ENCODE data around the gene SNHG17.
"Not testable (repeated sequence)": the region's sequence is repeated elsewhere in the genome, so short reads cannot be mapped to it uniquely, and the experiment has no call there.

SNHG17 gene

GRCh38 chr20:38434770-38435554, at the start of gene SNHG17:
TSS of gene SNHG17 (minus strand) at chr20:38435328.
- H3K36me3 Mint-ChIP-seq = peaks cover 33 to 46% of the 10 kb centered on the region in 2 donors
- no peaks in the 10 kb centered on the region for H3K9me3 Mint-ChIP-seq
- ATAC-seq (replicated peaks) (peak; percentile 85 to 90), DNase-seq (peak; percentile 80)
- peak within 1 kb of the TSS; percentile 98 for H3K27ac Mint-ChIP-seq
- peak within 1 kb of the TSS; percentile 91 to 92 for H3K4me3 Mint-ChIP-seq
- H3K27me3 Mint-ChIP-seq = peaks cover 0 to 12% of the 10 kb centered on the region in 2 donors
- H3K4me1 Mint-ChIP-seq = peaks cover 26 to 37% of the 10 kb centered on the region in 2 donors

GRCh38 chr20:38479596-38479995, 44.5 kb upstream of the SNHG17 start:
- Mint-ChIP-seq H3K4me3 (no peak overlapping the region), H3K36me3 (peaks cover 7 to 12% of the 10 kb centered on the region in 2 donors), H3K27me3 (no peaks in the 10 kb centered on the region), H3K9me3 (no peaks in the 10 kb centered on the region), H3K27ac (peak overlapping the region; percentile 37), H3K4me1 (peaks cover 23 to 56% of the 10 kb centered on the region in 2 donors)
- ATAC-seq (replicated peaks) (no peak), DNase-seq (no peak)

GRCh38 chr20:38477747-38478146, 42.6 kb upstream of the SNHG17 start:
- Mint-ChIP-seq H3K9me3 (no peaks in the 10 kb centered on the region), H3K4me1 (peaks cover 27 to 53% of the 10 kb centered on the region in 2 donors), H3K4me3 (no peak overlapping the region), H3K27me3 (no peaks in the 10 kb centered on the region), H3K27ac (peak overlapping the region; percentile 79), H3K36me3 (peaks cover 12% of the 10 kb centered on the region in 2 donors)
- ATAC-seq (replicated peaks) (no peak), DNase-seq (no peak)

GRCh38 chr20:38473367-38473795, 38.3 kb upstream of the SNHG17 start:
- ATAC-seq (replicated peaks) = no peak
- no peak for DNase-seq
- H3K36me3 Mint-ChIP-seq = peaks cover 0 to 5% of the 10 kb centered on the region in 2 donors
- peak overlapping the region; percentile 85 for H3K27ac Mint-ChIP-seq
- H3K27me3 Mint-ChIP-seq = no peaks in the 10 kb centered on the region
- H3K9me3 Mint-ChIP-seq = peaks cover 2 to 4% of the 10 kb centered on the region in 2 donors
- peaks cover 23 to 46% of the 10 kb centered on the region in 2 donors for H3K4me1 Mint-ChIP-seq
- H3K4me3 Mint-ChIP-seq = peak overlapping the region; percentile 83 to 89

GRCh38 chr20:38472513-38473366, 37.6 kb upstream of the SNHG17 start, which contains the start of gene RALGAPB:
TSS of gene RALGAPB (plus strand) at chr20:38472843. CDS start at chr20:38488433, 15,590 bp downstream.
- H3K36me3 Mint-ChIP-seq = peaks cover 0 to 5% of the 10 kb centered on the region in 2 donors
- H3K27ac Mint-ChIP-seq = peak within 1 kb of the TSS; percentile 93
- peak; percentile 90 to 91 for ATAC-seq (replicated peaks)
- peaks cover 22 to 45% of the 10 kb centered on the region in 2 donors for H3K4me1 Mint-ChIP-seq
- peaks cover 2 to 4% of the 10 kb centered on the region in 2 donors for H3K9me3 Mint-ChIP-seq
- DNase-seq = peak; percentile 96
- peak within 1 kb of the TSS; percentile 83 to 89 for H3K4me3 Mint-ChIP-seq
- H3K27me3 Mint-ChIP-seq = peaks cover 0 to 4% of the 10 kb centered on the region in 2 donors

- H3K27ac Mint-ChIP-seq = peak overlapping the region; percentile 93
- peaks cover 20 to 42% of the 10 kb centered on the region in 2 donors for H3K4me1 Mint-ChIP-seq
- H3K36me3 Mint-ChIP-seq = peaks cover 0 to 5% of the 10 kb centered on the region in 2 donors
- H3K9me3 Mint-ChIP-seq = peaks cover 2 to 4% of the 10 kb centered on the region in 2 donors
- ATAC-seq (replicated peaks) (peak; percentile 23 to 24), DNase-seq (no peak)
- H3K27me3 Mint-ChIP-seq = peaks cover 0 to 4% of the 10 kb centered on the region in 2 donors
- peak overlapping the region; percentile 83 to 89 for H3K4me3 Mint-ChIP-seq
These were observed 36.9 kb upstream of the SNHG17 start for GRCh38 chr20:38471987-38472512.

GRCh38 chr20:38471245-38471644, 36.1 kb upstream of the SNHG17 start:
- Mint-ChIP-seq H3K4me1 (peaks cover 17 to 35% of the 10 kb centered on the region in 2 donors), H3K27me3 (peaks cover 0 to 4% of the 10 kb centered on the region in 2 donors), H3K36me3 (peaks cover 0 to 5% of the 10 kb centered on the region in 2 donors), H3K27ac (no peak overlapping the region), H3K4me3 (no peak overlapping the region), H3K9me3 (peaks cover 2 to 4% of the 10 kb centered on the region in 2 donors)
- DNase-seq (no peak), ATAC-seq (replicated peaks) (no peak)

- DNase-seq = no peak
- no peak for ATAC-seq (replicated peaks)
- peaks cover 2 to 4% of the 10 kb centered on the region in 2 donors for H3K9me3 Mint-ChIP-seq
These were observed 31.9 kb upstream of the SNHG17 start for GRCh38 chr20:38466983-38467382.

GRCh38 chr20:38466171-38466570, 31.0 kb upstream of the SNHG17 start:
- H3K36me3 Mint-ChIP-seq = no peaks in the 10 kb centered on the region
- peaks cover 2 to 4% of the 10 kb centered on the region in 2 donors for H3K9me3 Mint-ChIP-seq
- no peak for DNase-seq
- H3K27me3 Mint-ChIP-seq = peaks cover 0 to 4% of the 10 kb centered on the region in 2 donors
- no peak overlapping the region for H3K27ac Mint-ChIP-seq
- H3K4me3 Mint-ChIP-seq = no peak overlapping the region
- no peak for ATAC-seq (replicated peaks)
- H3K4me1 Mint-ChIP-seq = no peaks in the 10 kb centered on the region

More at GRCh38 chr20:38466983-38467382, 31.9 kb upstream of the SNHG17 start:
- Mint-ChIP-seq H3K4me1 (peaks cover 4% of the 10 kb centered on the region in 2 donors), H3K27ac (no peak overlapping the region), H3K27me3 (peaks cover 0 to 4% of the 10 kb centered on the region in 2 donors), H3K4me3 (no peak overlapping the region), H3K36me3 (no peaks in the 10 kb centered on the region)

- not testable (repeated sequence) for H3K27ac Mint-ChIP-seq; H3K36me3 Mint-ChIP-seq; H3K27me3 Mint-ChIP-seq; H3K4me1 Mint-ChIP-seq; H3K9me3 Mint-ChIP-seq; ATAC-seq (replicated peaks); DNase-seq; H3K4me3 Mint-ChIP-seq
These were observed 26.4 kb upstream of the SNHG17 start for GRCh38 chr20:38461569-38461968.

GRCh38 chr20:38461167-38461566, 26.0 kb upstream of the SNHG17 start:
- H3K4me1 Mint-ChIP-seq; H3K27me3 Mint-ChIP-seq; H3K4me3 Mint-ChIP-seq; H3K36me3 Mint-ChIP-seq; DNase-seq; ATAC-seq (replicated peaks); H3K9me3 Mint-ChIP-seq; H3K27ac Mint-ChIP-seq: not testable (repeated sequence)

- DNase-seq; H3K4me1 Mint-ChIP-seq; ATAC-seq (replicated peaks); H3K36me3 Mint-ChIP-seq; H3K27me3 Mint-ChIP-seq; H3K4me3 Mint-ChIP-seq; H3K9me3 Mint-ChIP-seq; H3K27ac Mint-ChIP-seq: not testable (repeated sequence)
These were observed 25.5 kb upstream of the SNHG17 start for GRCh38 chr20:38460631-38461030.

GRCh38 chr20:38460040-38460623, 25.0 kb upstream of the SNHG17 start:
- no peaks in the 10 kb centered on the region for H3K9me3 Mint-ChIP-seq
- H3K4me3 Mint-ChIP-seq = no peak overlapping the region
- no peaks in the 10 kb centered on the region for H3K4me1 Mint-ChIP-seq
- no peaks in the 10 kb centered on the region for H3K27me3 Mint-ChIP-seq
- no peaks in the 10 kb centered on the region for H3K36me3 Mint-ChIP-seq
- DNase-seq = no peak
- H3K27ac Mint-ChIP-seq = no peak overlapping the region
- ATAC-seq (replicated peaks) = no peak

GRCh38 chr20:38458314-38458713, 23.2 kb upstream of the SNHG17 start:
- Mint-ChIP-seq H3K27me3 (no peaks in the 10 kb centered on the region), H3K27ac (no peak overlapping the region), H3K9me3 (no peaks in the 10 kb centered on the region), H3K4me3 (no peak overlapping the region), H3K4me1 (peaks cover 5 to 9% of the 10 kb centered on the region in 2 donors), H3K36me3 (peaks cover 0 to 1% of the 10 kb centered on the region in 2 donors)
- no peak for ATAC-seq (replicated peaks)
- no peak for DNase-seq

All from stimulated activated naive B cell treated with anti-CD40 and anti-IgM and Interleukin-4, amounts not matched to agents 10 μg/mL and 1 μg/mL and 100 μg/mL, for 72 hours (primary cell).